Transverse colon (tissue), 4 donors: ENCODE measurements around the gene UTRN. TPM values are rescaled to one million over a fixed set of nuclear protein-coding genes. Genes with fewer than 3 reads are reported as not detected.

Source experiments
- DNase-seq: peaks from one replicate; pipeline ENCODE4 v3.0.0-alpha.2; 2019
- H3K27ac ChIP-seq, 4 donors: fragments of 200-600 bp; sonication (generic); 2 replicates each; pipeline ENCODE4 v1.5.1; 2016 to 2018; ENCODE audit warnings: inconsistent platforms in 4 of 4
- H3K27me3 ChIP-seq: fragments of 200-600 bp; sonication (generic); 2 replicates; pipeline ENCODE4 v1.5.1; 2017; ENCODE audit warnings: inconsistent platforms
- H3K36me3 ChIP-seq, 4 donors: fragments of 200-600 bp; sonication (generic); 2 replicates each; pipeline ENCODE4 v1.5.1; 2017 to 2019; ENCODE audit warnings: inconsistent platforms in 4 of 4
- H3K4me1 ChIP-seq, 4 donors: fragments of 200-600 bp; sonication (generic); 2 replicates each; pipeline ENCODE4 v1.5.1; 2017 to 2020; ENCODE audit warnings: inconsistent platforms in 4 of 4
- H3K4me3 ChIP-seq, 4 donors: fragments of 200-600 bp; sonication (generic); 1 replicate in 1 of 4; 2 replicates in 3 of 4; pipeline versions ENCODE4 v1.5.1 to v1.6.1; 2017 to 2019; ENCODE audit warnings: inconsistent platforms in 4 of 4
- H3K9me3 ChIP-seq, 2 donors: fragments of 200-600 bp; sonication (generic); 2 replicates each; pipeline ENCODE4 v1.5.1; 2017 to 2019; ENCODE audit warnings: inconsistent platforms in 2 of 2
- EP300 ChIP-seq: sonication (generic); formaldehyde crosslinking; IDR thresholded peaks from one replicate; pipeline ENCODE4 v1.6.1; 2017; ENCODE audit warnings: antibody characterized with exemption, low read depth
- POLR2A ChIP-seq: fragments of 450-650 bp; IDR thresholded peaks from one replicate; pipeline ENCODE4 v1.6.1; 2016; ENCODE audit warnings: antibody characterized with exemption, mild to moderate bottlenecking, moderate library complexity
- POLR2AphosphoS5 ChIP-seq, 3 donors: sonication (generic); formaldehyde crosslinking; IDR thresholded peaks; one replicate each; pipeline ENCODE4 v1.6.1; 2016; ENCODE audit warnings: antibody characterized with exemption in 3 of 3
- WGBS, 2 donors: methylation state at CpG; one replicate each; pipeline ENCODE4 v1.1.5; 2018; ENCODE audit warnings: low coverage in 1 of 2; 5-methylcytosine and 5-hydroxymethylcytosine counted together
- in situ Hi-C, 4 donors: fragments of 200-750 bp; cut with MboI; loops; one replicate each; pipeline versions ENCODE4 v1.15.0 to v1.15.1; 2017; ENCODE audit warnings: low sequenced_read_pairs in 3 of 4, low pct_ligation_motif_present in 1 of 4, low pct_unique_long_range_greater_than_20kb in 1 of 4
- intact Hi-C: fragments of 100-400 bp; cut with DNase I; formaldehyde crosslinking; loops from one replicate; pipeline ENCODE4 v1.15.1; 2023; ENCODE audit warnings: low total_unique reads
- total RNA-seq, 4 donors: library from RNA; depleted of rRNA; stranded (reverse); fragments of >200 nt; gene quantifications; one replicate each; pipeline ENCODE4 v1.1.0, GENCODE V29; 2016
- TF ChIP-seq, protein P1 (sequence below), 5 experiments: fragments of 200-600 bp in 3 of 5; fragments of 450-650 bp in 2 of 5; sonication (generic) in 3 of 5; IDR thresholded peaks; 1 replicate in 2 of 5; 2 replicates in 3 of 5; pipeline ENCODE4 v1.5.1; 2016 to 2017; ENCODE audit warnings: antibody characterized with exemption in 5 of 5, inconsistent platforms in 3 of 5, mild to moderate bottlenecking in 2 of 5, moderate library complexity in 1 of 5

UTRN gene
- total RNA-seq, 4 donors from 2014 or later = 42.3 to 134 (median 94.1) TPM

GRCh38 chr6:144286503-144287393 is 1.6 kb downstream of the UTRN start:
- Histone ChIP-seq H3K9me3 (no peaks in the 10 kb centered on the region), H3K4me3 (peak overlapping the region; percentile 83 to 99 (median 90)), H3K4me1 (peaks cover 4 to 22% (median 6%) of the 10 kb centered on the region in 4 donors), H3K27me3 (no peaks in the 10 kb centered on the region), H3K36me3 (no peaks in the 10 kb centered on the region), H3K27ac (peak overlapping the region; percentile 92 to 98 (median 98))
- intact Hi-C loops (loop anchor here (10.0 kb wide), 1 partner anchor 72 kb away; no protein-coding TSS in a partner anchor), in situ Hi-C loops (loop anchor here in 1 of 4 donors (10.0 kb wide), 1 partner anchor 72 kb away; no protein-coding TSS in a partner anchor)
- WGBS, 2 donors = 6 to 23% methylated on average over 2 to 51 of the region's 53 CpGs
- TF ChIP-seq, protein P1, sequence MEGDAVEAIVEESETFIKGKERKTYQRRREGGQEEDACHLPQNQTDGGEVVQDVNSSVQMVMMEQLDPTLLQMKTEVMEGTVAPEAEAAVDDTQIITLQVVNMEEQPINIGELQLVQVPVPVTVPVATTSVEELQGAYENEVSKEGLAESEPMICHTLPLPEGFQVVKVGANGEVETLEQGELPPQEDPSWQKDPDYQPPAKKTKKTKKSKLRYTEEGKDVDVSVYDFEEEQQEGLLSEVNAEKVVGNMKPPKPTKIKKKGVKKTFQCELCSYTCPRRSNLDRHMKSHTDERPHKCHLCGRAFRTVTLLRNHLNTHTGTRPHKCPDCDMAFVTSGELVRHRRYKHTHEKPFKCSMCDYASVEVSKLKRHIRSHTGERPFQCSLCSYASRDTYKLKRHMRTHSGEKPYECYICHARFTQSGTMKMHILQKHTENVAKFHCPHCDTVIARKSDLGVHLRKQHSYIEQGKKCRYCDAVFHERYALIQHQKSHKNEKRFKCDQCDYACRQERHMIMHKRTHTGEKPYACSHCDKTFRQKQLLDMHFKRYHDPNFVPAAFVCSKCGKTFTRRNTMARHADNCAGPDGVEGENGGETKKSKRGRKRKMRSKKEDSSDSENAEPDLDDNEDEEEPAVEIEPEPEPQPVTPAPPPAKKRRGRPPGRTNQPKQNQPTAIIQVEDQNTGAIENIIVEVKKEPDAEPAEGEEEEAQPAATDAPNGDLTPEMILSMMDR (IDR thresholded peaks at IDR 0.05) = no peak
- peak; percentile 29 for TF ChIP-seq POLR2A
- TF ChIP-seq EP300 = no peak
- peak; percentile 4 to 69 (median 50) for TF ChIP-seq POLR2AphosphoS5 (IDR thresholded peaks at IDR 0.05)
- DNase-seq = peak; percentile 72

- no peak for DNase-seq
- Histone ChIP-seq H3K27ac (no peak overlapping the region), H3K4me1 (peaks cover 0 to 14% (median 5%) of the 10 kb centered on the region in 4 donors), H3K4me3 (no peak overlapping the region), H3K27me3 (no peaks in the 10 kb centered on the region), H3K9me3 (no peaks in the 10 kb centered on the region), H3K36me3 (peaks cover 0 to 11% (median 0%) of the 10 kb centered on the region in 4 donors)
- TF ChIP-seq POLR2AphosphoS5 (IDR thresholded peaks at IDR 0.05) = no peak
- in situ Hi-C loops = loop anchor here in 1 of 4 donors (10.0 kb wide), 1 partner anchor 74 kb away; no protein-coding TSS in a partner anchor
- intact Hi-C loops = loop anchor here (10.0 kb wide), 1 partner anchor 74 kb away; no protein-coding TSS in a partner anchor
- 100% methylated on average over 1 of the region's 1 CpG; no CpG with 5 or more reads in 1 of the 2 donors for WGBS, 2 donors
These were observed 3.9 kb downstream of the UTRN start for GRCh38 chr6:144289006-144289405.

DNA sequence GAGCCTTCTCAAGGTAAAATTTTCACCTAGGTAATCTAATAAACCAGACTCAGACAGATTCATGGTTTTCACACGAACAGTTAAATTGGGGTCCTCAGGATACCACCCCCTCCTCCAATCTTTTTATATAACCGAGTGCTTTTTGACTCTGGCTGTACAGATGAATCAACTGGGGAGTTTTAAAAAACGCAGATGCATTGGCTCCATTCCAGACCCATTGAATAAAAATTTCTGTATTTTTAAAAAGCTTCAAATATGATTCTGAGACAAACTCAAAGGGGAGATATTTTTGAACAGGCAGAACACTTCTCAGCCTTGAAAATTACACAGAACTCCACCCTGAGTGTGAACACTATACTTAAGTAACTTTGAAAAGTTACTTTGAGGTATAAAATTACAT is 7.2 kb downstream of the UTRN start:
- 67 to 79% methylated on average over 1 to 3 of the region's 3 CpGs for whole genome bisulfite sequencing, 2 donors
- H3K27ac ChIP-seq = no peak overlapping the region
- in situ Hi-C loops (no loop called here), intact Hi-C loops (no loop called here)
- peaks cover 5 to 22% (median 8%) of the 10 kb centered on the region in 4 donors for H3K4me1 ChIP-seq
- H3K27me3 ChIP-seq = no peaks in the 10 kb centered on the region
- no peak for TF ChIP-seq POLR2AphosphoS5 (IDR thresholded peaks at IDR 0.05)
- no peak for TF ChIP-seq EP300
- no peaks in the 10 kb centered on the region for H3K9me3 ChIP-seq
- no peak overlapping the region for H3K4me3 ChIP-seq
- no peak for DNase-seq
- peaks cover 0 to 11% (median 0%) of the 10 kb centered on the region in 4 donors for H3K36me3 ChIP-seq

GRCh38 chr6:144294016-144294415 is 8.9 kb downstream of the UTRN start:
- intact Hi-C loops = no loop called here
- Histone ChIP-seq H3K9me3 (no peaks in the 10 kb centered on the region), H3K4me1 (peaks cover 0 to 32% (median 13%) of the 10 kb centered on the region in 4 donors), H3K4me3 (no peak overlapping the region), H3K27ac (no peak overlapping the region), H3K36me3 (peaks cover 0 to 11% (median 0%) of the 10 kb centered on the region in 4 donors), H3K27me3 (no peaks in the 10 kb centered on the region)
- TF ChIP-seq, protein P1 (IDR thresholded peaks at IDR 0.05) = no peak
- TF ChIP-seq POLR2A (no peak), EP300 (no peak), POLR2AphosphoS5 (IDR thresholded peaks at IDR 0.05) (no peak)
- no peak for DNase-seq
- in situ Hi-C loops = no loop called here

DNA sequence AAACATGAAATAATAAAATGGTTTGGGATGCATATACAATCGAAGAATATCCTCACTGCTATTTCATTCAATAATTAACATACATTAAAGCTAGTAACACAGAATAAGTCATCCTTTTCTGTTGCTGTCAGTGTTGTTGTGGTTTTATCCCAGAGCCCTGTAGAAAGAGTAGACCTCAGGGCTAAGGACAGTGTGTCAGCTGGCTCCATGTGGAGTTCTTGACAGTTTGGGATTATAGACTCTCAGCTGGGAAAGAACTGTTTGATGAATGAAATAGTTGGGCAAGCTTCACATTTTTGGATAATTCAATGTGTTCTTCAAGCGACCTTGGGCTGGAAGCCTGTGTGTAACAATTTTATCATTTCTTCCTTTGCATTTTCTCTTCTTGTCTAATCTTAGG is 10.1 kb downstream of the UTRN start:
- intact Hi-C loops = no loop called here

More for the DNA sequence above, 10.1 kb downstream of the UTRN start:
- peaks cover 0 to 11% (median 0%) of the 10 kb centered on the region in 4 donors for H3K36me3 ChIP-seq
- 86% methylated on average over 2 of the region's 2 CpGs for WGBS, 2 donors
- no peak for TF ChIP-seq EP300
- no peak for TF ChIP-seq POLR2AphosphoS5 (IDR thresholded peaks at IDR 0.05)
- no peak for TF ChIP-seq POLR2A
- TF ChIP-seq, protein P1 (IDR thresholded peaks at IDR 0.05) = no peak
- H3K4me3 ChIP-seq = no peak overlapping the region
- H3K27me3 ChIP-seq = no peaks in the 10 kb centered on the region
- no peaks in the 10 kb centered on the region for H3K9me3 ChIP-seq
- H3K4me1 ChIP-seq = peaks cover 0 to 34% (median 13%) of the 10 kb centered on the region in 4 donors
- in situ Hi-C loops = no loop called here
- no peak for DNase-seq
- no peak overlapping the region for H3K27ac ChIP-seq
